PC-3 (cell line): ENCODE measurements around the gene ADIRF.

Source experiments
- EZH2 ChIP-seq: fragments of 300-600 bp; sonication (generic); IDR thresholded peaks from one replicate; pipeline ENCODE4 v1.6.1; 2017; ENCODE audit warnings: antibody characterized with exemption, mild to moderate bottlenecking, low read length; ENCODE audit not compliant: unreplicated experiment
- TF ChIP-seq, protein P1 (sequence below): fragments of 300-600 bp; sonication (generic); conservative IDR thresholded peaks from 2 replicates; pipeline ENCODE4 v1.5.1; 2017; ENCODE audit warnings: antibody characterized with exemption, low read depth, mild to moderate bottlenecking, low read length

DNA sequence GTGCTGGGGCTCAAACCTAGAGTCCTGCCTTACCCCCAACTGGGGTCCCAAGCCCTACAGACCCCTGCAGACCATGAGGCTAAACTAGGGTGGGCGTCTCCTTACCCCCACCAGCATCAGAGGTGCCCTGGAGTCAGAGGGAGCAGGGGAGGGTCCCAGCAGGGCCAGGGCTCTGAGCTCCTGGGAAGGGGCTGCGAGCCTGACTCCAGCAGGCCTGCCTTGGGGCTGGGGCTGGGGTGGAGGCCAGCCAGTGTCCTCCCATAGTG, 8.6 kb upstream of the ADIRF start:
- TF ChIP-seq, protein P1, sequence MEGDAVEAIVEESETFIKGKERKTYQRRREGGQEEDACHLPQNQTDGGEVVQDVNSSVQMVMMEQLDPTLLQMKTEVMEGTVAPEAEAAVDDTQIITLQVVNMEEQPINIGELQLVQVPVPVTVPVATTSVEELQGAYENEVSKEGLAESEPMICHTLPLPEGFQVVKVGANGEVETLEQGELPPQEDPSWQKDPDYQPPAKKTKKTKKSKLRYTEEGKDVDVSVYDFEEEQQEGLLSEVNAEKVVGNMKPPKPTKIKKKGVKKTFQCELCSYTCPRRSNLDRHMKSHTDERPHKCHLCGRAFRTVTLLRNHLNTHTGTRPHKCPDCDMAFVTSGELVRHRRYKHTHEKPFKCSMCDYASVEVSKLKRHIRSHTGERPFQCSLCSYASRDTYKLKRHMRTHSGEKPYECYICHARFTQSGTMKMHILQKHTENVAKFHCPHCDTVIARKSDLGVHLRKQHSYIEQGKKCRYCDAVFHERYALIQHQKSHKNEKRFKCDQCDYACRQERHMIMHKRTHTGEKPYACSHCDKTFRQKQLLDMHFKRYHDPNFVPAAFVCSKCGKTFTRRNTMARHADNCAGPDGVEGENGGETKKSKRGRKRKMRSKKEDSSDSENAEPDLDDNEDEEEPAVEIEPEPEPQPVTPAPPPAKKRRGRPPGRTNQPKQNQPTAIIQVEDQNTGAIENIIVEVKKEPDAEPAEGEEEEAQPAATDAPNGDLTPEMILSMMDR, result no peak
- TF ChIP-seq EZH2, result no peak
